Astrocyte of the cerebellum (primary cell): ENCODE measurements around the gene OPRD1.

Experiments used
- DNase-seq: peaks from one replicate; pipeline ENCODE4 v3.0.0-alpha.2; 2011; ENCODE audit warnings: low read depth
- H3K4me3 ChIP-seq: 2 replicates; pipeline ENCODE4 v1.5.1; 2011; ENCODE audit warnings: mild to moderate bottlenecking, low read depth, low read length, moderate library complexity
- CTCF ChIP-seq: IDR thresholded peaks from 2 replicates; pipeline ENCODE4 v1.5.1; 2012; ENCODE audit warnings: low read length, low read depth, moderate library complexity, mild to moderate bottlenecking; ENCODE audit errors: missing control alignments
- in situ Hi-C: cut with HindIII; loops from 2 replicates; pipeline ENCODE4 v1.10.0; 2017; ENCODE audit warnings: low sequenced_read_pairs

The OPRD1 gene

DNA sequence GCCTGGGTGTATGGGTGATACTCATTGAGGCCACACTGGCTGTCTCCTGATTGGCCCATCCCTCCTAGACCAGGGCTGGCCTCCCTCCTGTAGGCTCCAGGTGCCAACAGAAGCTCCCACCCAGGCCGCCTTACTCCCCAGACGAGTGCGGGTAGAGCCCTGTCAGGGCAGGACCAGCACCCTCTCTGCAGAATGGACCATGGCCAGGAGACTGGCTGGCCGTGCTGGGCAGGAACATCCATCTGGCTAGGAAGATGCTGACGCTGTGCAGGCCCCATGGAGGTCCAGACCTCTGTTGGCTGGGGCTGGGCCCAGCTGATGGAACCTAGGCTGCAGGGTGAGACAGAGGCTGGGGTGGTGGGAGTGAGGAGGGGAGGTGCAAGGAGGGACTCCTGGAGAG, 77.4 kb downstream of the OPRD1 start:
- no peak for TF ChIP-seq CTCF
- DNase-seq, result no peak
- H3K4me3 ChIP-seq, result no peak overlapping the region
- in situ Hi-C loops, result no loop called here

GRCh38 chr1:28890435-28890834, 78.5 kb downstream of the OPRD1 start:
- in situ Hi-C loops, result no loop called here
- no peak for TF ChIP-seq CTCF
- no peak for DNase-seq
- H3K4me3 ChIP-seq, result no peak overlapping the region

GRCh38 chr1:28890836-28891235, 78.9 kb downstream of the OPRD1 start:
- in situ Hi-C loops, result no loop called here
- H3K4me3 ChIP-seq, result no peak overlapping the region
- no peak for TF ChIP-seq CTCF
- no peak for DNase-seq

GRCh38 chr1:28891256-28891655, 79.3 kb downstream of the OPRD1 start:
- H3K4me3 ChIP-seq, result no peak overlapping the region
- in situ Hi-C loops, result no loop called here
- DNase-seq, result no peak
- TF ChIP-seq CTCF, result no peak

DNA sequence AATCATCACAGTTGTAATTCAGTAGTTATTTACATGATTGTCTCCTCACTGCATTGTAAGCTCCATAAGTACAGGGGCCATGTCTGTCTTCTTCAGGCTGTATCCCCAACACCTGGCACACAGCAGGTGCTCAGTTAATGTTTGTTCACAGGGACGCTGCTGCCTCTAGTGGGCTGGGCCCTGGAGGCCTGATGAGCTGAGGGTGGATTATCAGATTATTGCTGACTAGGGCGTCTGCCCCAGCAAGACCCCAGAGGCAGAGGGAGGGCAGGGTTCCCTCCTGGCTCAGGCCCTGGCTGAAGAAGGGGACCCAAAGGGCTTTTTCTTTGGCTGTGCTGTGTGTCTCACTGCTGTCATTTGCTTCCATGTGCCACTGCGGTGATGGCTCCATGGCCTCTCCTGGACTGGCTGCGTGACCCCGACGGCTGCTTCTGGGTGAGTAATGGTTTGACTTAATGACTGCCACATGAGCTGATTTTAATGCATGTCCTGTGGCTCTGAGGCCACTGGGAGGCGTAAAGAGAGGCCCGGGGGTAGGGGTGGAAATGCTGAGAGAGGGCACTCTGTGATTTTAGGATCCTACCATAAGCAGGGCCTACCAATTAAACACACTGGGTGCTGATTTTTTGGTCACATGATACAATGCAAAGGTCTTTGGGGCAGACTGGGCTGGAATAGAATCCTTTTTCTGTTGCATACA, 81.6 kb downstream of the OPRD1 start:
- no peak overlapping the region for H3K4me3 ChIP-seq
- in situ Hi-C loops, result no loop called here
- DNase-seq, result no peak
- peak; percentile 47 for TF ChIP-seq CTCF

- no peak overlapping the region for H3K4me3 ChIP-seq
- TF ChIP-seq CTCF, result no peak
- no peak for DNase-seq
- in situ Hi-C loops, result no loop called here
These were observed 82.8 kb downstream of the OPRD1 start for GRCh38 chr1:28894785-28895184.
